Activated CD4-positive, alpha-beta T cell treated with anti-CD3 and anti-CD28 coated beads, Interleukin-2, amount 10 ng/mL, durations not matched to agents 7 days and 5 days (primary cell): Measurements from ENCODE around the gene PNMA5. TPM values are rescaled to one million over a fixed set of nuclear protein-coding genes. Genes with fewer than 3 reads are reported as not detected.
"Not testable (repeated sequence)": the region's sequence is repeated elsewhere in the genome, so short reads cannot be mapped to it uniquely, and the experiment has no call there.

Experiments used
- CTCF ChIA-PET: fragments of 350-600 bp; sonication (Branson Sonifier 250); formaldehyde crosslinking; loops from one replicate; lab custom pipeline; 2021; ENCODE audit warnings: antibody characterized with exemption; lab: Charles Lee
- POLR2A ChIA-PET: fragments of 350-600 bp; sonication (Branson Sonifier 250); formaldehyde crosslinking; loops from one replicate; lab custom pipeline; 2021; ENCODE audit warnings: antibody characterized with exemption; lab: Charles Lee
- DNase-seq: peaks from one replicate; pipeline ENCODE4 v3.0.0-alpha.2; 2020
- H3K27ac Mint-ChIP-seq: one replicate; pipeline ENCODE4 v1.8.0; 2021; ENCODE audit warnings: mild to moderate bottlenecking, moderate library complexity, mixed read lengths
- H3K27me3 Mint-ChIP-seq: one replicate; pipeline ENCODE4 v1.8.0; 2021; ENCODE audit warnings: mixed read lengths
- H3K36me3 Mint-ChIP-seq: one replicate; pipeline ENCODE4 v1.8.0; 2021; ENCODE audit warnings: low read depth, mixed read lengths
- H3K4me1 Mint-ChIP-seq: one replicate; pipeline ENCODE4 v1.8.0; 2021; ENCODE audit warnings: mixed read lengths
- H3K4me3 Mint-ChIP-seq: one replicate; pipeline ENCODE4 v1.8.0; 2021; ENCODE audit warnings: mild to moderate bottlenecking, moderate library complexity, mixed read lengths
- H3K9me3 Mint-ChIP-seq: one replicate; pipeline ENCODE4 v1.8.0; 2021; ENCODE audit warnings: mixed read lengths
- total RNA-seq, 2 experiments: library from RNA; stranded (reverse); gene quantifications; one replicate each; pipeline ENCODE4 v1.2.3, GENCODE V29; 2021

PNMA5 gene
- total RNA-seq, 2 experiments from 2014 or later = 0.06 to 0.10 TPM

DNA sequence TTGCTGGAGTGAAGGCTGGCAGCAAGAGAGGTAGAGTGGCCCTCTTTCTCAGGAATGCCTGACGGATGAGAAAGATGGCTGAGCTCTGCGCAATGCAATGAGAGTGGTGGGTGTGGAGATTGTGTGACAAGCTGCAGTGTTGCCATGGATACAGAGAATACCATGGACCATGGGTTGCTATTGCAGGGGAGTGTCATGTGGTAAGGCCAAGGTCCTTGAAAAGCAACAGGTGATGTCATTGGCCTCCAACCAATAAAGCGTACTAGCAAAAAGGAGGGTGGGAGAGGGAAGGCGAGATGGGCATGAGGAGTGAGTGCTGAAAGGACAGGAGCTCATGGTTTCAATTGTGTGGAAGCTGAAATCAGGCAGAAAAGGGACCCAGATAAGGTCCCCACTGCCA, 1.8 kb downstream of the PNMA5 start:
- no peaks in the 10 kb centered on the region for H3K36me3 Mint-ChIP-seq
- H3K27me3 Mint-ChIP-seq = no peaks in the 10 kb centered on the region
- ChIA-PET CTCF (no interaction called here), POLR2A (no interaction called here)
- no peak for DNase-seq
- H3K4me3 Mint-ChIP-seq = no peak overlapping the region
- peaks cover 32% of the 10 kb centered on the region for H3K4me1 Mint-ChIP-seq
- H3K9me3 Mint-ChIP-seq = no peaks in the 10 kb centered on the region
- no peak overlapping the region for H3K27ac Mint-ChIP-seq

DNA sequence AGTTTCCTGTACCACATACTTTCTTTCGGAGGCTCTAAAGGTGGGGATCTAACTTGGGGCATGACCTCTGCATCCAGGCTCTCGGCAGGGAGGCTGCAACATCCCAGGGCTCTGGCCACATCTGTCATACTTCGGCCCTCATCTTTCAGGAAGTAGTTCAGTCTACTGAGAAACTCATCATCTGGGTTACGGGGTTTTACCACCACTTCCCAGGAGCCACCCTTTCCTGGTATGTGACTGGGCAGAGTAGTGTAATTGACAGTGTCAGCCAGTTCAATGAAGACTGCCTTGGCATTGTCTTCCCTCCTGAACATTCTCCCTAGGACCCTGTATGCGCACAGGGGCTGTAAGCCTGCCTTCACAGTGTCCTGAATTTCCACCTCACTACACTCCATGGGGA, 2.8 kb downstream of the PNMA5 start:
- H3K27me3 Mint-ChIP-seq = no peaks in the 10 kb centered on the region
- peak overlapping the region; percentile 79 for H3K27ac Mint-ChIP-seq
- CTCF ChIA-PET = no interaction called here
- no peaks in the 10 kb centered on the region for H3K9me3 Mint-ChIP-seq
- H3K4me1 Mint-ChIP-seq = peaks cover 29% of the 10 kb centered on the region
- no peak for DNase-seq
- no peaks in the 10 kb centered on the region for H3K36me3 Mint-ChIP-seq
- POLR2A ChIA-PET = no interaction called here
- H3K4me3 Mint-ChIP-seq = no peak overlapping the region

DNA sequence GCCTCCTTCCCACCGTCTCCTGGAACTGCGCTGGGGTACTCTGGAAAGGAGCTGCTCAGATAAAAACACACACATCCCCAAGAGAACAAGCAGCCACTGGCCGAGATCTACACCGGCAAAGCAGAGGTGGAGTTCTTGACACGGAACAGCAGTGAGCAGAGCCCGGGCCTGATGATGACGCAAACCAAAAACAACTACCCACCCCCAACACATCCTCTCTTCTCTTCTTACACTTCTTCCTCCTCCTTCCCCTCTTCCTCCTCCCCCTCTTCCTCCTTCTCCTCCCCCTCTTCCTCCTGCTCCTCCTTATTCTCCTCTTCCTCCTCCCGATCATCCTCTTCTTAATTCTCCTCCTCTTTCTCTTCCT, 4.6 kb downstream of the PNMA5 start:
- Mint-ChIP-seq H3K27me3 (no peaks in the 10 kb centered on the region), H3K4me3 (peak overlapping the region; percentile 37), H3K36me3 (no peaks in the 10 kb centered on the region), H3K27ac (peak overlapping the region; percentile 79), H3K9me3 (no peaks in the 10 kb centered on the region), H3K4me1 (peaks cover 29% of the 10 kb centered on the region)
- ChIA-PET CTCF (no interaction called here), POLR2A (no interaction called here)
- DNase-seq = no peak

DNA sequence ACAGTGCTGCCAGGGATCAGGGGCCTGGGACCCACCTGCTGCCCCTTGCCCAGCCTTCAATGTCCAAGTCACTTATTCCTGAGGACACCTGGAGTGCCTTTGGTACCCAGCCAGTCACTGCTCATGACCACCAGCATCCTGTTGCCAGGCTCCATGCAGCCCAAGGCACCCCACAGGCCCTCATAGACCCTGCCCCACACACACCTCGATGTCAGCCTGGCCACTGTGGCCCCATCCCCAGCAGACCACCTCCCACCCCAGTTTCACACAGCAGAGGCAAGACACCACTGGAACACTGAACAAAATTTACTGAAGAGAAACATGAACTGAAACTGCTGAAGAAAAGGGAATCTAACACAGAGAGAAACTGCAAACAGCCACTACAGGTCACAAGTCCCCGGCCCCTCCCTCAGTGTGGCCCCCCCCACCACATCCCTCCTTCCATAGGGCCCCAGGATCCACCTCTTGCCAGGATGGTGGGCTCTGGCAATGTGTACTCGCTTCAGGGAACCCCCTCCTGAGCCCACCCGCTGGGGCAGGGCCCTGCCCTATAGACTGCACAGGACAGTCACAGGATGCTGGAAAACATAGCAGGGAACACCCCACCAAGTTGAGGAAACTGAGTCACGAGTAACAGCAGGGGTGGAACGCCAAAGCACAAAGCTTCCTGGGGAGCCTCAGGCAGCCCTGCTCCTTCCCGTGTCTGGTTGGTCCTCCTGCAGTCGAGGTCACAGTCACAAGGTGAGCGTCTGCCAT, 5.2 kb downstream of the PNMA5 start:
- Mint-ChIP-seq H3K27me3 (no peaks in the 10 kb centered on the region), H3K4me3 (peak overlapping the region; percentile 37), H3K4me1 (peaks cover 29% of the 10 kb centered on the region), H3K9me3 (no peaks in the 10 kb centered on the region), H3K36me3 (no peaks in the 10 kb centered on the region), H3K27ac (peak overlapping the region; percentile 79)
- ChIA-PET POLR2A (no interaction called here), CTCF (no interaction called here)
- no peak for DNase-seq

DNA sequence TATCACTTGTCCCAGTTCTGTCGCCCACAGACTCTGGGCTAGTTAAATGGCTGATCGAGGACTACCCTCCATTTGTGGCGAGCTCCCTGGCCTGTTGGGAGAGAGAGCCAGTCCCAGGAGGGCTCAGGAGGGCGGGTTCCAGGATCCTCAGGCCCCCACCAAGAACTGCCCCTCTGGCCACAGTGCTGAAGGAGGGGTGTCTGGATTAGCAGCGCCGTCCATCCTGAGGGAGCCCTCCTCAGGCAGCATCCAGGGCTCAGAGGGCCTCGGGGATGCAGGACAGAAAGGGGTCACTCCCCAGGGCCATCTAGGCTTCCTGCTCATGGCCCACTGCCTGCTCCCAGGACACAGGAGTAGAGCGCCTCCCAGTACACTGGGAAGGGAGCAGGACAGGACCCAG, 6.1 kb downstream of the PNMA5 start:
- H3K9me3 Mint-ChIP-seq = no peaks in the 10 kb centered on the region
- no peak for DNase-seq
- H3K27ac Mint-ChIP-seq = no peak overlapping the region
- H3K4me1 Mint-ChIP-seq = peaks cover 29% of the 10 kb centered on the region
- H3K4me3 Mint-ChIP-seq = no peak overlapping the region
- POLR2A ChIA-PET = no interaction called here
- CTCF ChIA-PET = no interaction called here
- no peaks in the 10 kb centered on the region for H3K27me3 Mint-ChIP-seq
- H3K36me3 Mint-ChIP-seq = no peaks in the 10 kb centered on the region

DNA sequence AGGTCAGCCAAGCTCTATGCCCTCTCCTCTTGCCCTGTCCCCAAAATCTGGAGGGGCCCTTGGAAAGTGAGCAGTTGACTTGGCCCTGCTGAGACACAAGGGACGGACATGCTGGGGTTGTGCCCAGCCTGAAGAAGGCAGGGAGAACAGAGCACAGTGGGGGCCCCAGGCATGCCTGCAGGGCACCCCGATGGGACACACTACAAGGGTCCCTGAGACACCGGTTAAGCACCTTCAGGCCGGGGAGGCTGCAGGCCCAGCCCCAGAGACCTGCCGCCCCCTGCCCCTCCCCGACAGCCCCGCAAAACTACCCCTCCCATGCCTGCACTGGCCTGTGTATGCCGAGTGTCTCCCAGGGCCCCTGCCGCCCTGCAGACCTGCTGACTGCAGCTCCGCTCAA, 6.8 kb downstream of the PNMA5 start:
- H3K4me3 Mint-ChIP-seq, H3K9me3 Mint-ChIP-seq, H3K27ac Mint-ChIP-seq, H3K36me3 Mint-ChIP-seq, DNase-seq, H3K27me3 Mint-ChIP-seq, CTCF ChIA-PET, POLR2A ChIA-PET: not testable (repeated sequence)
- H3K4me1 Mint-ChIP-seq = peaks cover 28% of the 10 kb centered on the region

DNA sequence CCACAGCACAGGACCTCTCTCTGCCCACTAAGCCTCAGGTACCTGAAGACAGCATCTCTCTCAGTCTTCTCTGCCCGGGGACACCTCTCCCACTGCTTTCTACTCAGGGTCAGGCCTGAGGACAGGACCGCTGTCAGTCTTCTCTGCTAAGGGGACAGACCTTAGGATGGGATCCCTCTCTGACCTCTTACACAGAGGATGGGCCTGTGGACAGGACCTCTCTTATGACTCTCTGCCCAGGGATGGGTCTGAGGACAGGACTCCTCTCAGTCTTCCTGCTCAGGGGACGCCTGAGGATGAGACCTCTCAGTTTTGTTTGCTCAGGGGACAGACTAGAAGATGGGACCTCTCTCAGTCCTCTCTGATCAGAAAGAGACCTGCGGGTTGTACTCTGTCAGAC, 8.5 kb downstream of the PNMA5 start:
- peaks cover 11% of the 10 kb centered on the region for H3K4me1 Mint-ChIP-seq
- H3K9me3 Mint-ChIP-seq, H3K4me3 Mint-ChIP-seq, H3K36me3 Mint-ChIP-seq, POLR2A ChIA-PET, CTCF ChIA-PET, H3K27ac Mint-ChIP-seq, DNase-seq, H3K27me3 Mint-ChIP-seq: not testable (repeated sequence)

DNA sequence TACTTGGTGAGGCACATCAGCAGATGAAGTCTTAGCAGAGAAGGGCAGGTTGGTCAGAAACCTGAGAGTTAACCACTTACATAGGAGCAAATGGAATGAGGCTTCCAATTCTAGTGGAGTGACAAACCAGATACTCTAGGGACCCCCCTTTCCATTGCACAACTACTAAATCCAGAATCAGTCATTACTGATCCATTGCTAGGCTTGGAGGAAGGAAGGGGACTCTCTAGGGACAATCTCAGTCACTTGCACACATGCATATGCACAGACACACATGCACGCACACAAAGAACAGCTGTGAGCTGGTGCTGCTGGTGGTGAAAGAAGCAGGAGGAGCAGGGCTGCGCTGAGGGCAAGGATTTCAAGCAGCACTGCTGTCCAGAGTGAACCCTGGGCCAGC, 25.7 kb downstream of the PNMA5 start:
- DNase-seq = no peak
- Mint-ChIP-seq H3K27me3 (no peaks in the 10 kb centered on the region), H3K27ac (no peak overlapping the region), H3K9me3 (no peaks in the 10 kb centered on the region), H3K4me3 (no peak overlapping the region), H3K36me3 (no peaks in the 10 kb centered on the region), H3K4me1 (no peaks in the 10 kb centered on the region)
- CTCF ChIA-PET = interaction anchor here (0.9 kb wide), 1 partner anchor 9 kb away, joined by 3 read pairs; no protein-coding TSS in a partner anchor
- POLR2A ChIA-PET = no interaction called here

DNA sequence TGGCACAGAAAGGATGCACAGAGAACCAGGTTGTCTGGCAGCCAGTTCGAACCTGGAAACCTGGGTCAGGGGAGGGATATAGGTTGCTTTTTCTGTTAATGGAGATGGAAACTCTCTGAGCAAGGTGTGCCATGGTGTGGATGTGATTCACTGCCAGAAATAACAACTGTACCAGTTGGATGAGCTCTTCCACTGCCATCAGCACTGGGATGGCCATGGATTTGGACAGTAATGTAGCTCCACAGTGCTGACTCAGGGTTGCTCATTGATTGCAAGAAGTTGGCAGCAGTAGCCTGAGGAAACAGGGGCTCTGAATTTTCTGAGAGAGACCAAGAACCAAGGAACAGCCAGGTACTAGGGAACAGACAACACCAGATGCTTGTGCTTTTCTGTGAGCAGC, 33.8 kb downstream of the PNMA5 start:
- CTCF ChIA-PET = interaction anchor here (1.2 to 3.6 kb wide), 3 partner anchors 10 to 579 kb away, joined by 3 to 27 read pairs (median 18); no protein-coding TSS in a partner anchor
- H3K4me1 Mint-ChIP-seq = peaks cover 12% of the 10 kb centered on the region
- DNase-seq = no peak
- H3K27me3 Mint-ChIP-seq = no peaks in the 10 kb centered on the region
- H3K9me3 Mint-ChIP-seq = no peaks in the 10 kb centered on the region
- H3K27ac Mint-ChIP-seq = no peak overlapping the region
- no peaks in the 10 kb centered on the region for H3K36me3 Mint-ChIP-seq
- no peak overlapping the region for H3K4me3 Mint-ChIP-seq
- POLR2A ChIA-PET = no interaction called here

DNA sequence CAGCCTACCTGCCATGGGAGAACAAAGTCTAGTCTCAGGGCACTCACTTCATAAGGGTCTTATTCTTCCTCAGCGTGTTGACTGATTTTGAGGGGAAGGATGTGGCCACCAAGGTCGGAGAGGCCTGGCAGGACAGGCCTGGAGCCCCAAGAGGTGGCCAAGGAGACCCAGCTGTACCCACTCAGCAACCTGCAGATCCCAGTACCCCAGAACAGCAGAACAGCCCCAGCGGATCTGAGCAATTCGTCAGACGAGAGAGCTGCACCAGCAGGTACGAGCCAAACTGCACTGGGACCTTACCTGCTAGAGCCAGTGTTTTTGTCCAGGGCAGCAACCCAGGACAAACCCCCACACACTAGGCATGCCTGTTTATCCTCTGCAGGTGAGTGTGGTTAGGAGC, 34.3 kb downstream of the PNMA5 start:
- CTCF ChIA-PET = interaction anchor here (0.7 to 3.6 kb wide), 4 partner anchors 8 to 580 kb away, joined by 3 to 27 read pairs (median 10); no protein-coding TSS in a partner anchor
- peak overlapping the region; percentile 5 for H3K27ac Mint-ChIP-seq
- POLR2A ChIA-PET = no interaction called here
- peaks cover 12% of the 10 kb centered on the region for H3K4me1 Mint-ChIP-seq
- H3K27me3 Mint-ChIP-seq = no peaks in the 10 kb centered on the region
- DNase-seq = no peak
- H3K36me3 Mint-ChIP-seq = no peaks in the 10 kb centered on the region
- no peaks in the 10 kb centered on the region for H3K9me3 Mint-ChIP-seq
- H3K4me3 Mint-ChIP-seq = no peak overlapping the region

DNA sequence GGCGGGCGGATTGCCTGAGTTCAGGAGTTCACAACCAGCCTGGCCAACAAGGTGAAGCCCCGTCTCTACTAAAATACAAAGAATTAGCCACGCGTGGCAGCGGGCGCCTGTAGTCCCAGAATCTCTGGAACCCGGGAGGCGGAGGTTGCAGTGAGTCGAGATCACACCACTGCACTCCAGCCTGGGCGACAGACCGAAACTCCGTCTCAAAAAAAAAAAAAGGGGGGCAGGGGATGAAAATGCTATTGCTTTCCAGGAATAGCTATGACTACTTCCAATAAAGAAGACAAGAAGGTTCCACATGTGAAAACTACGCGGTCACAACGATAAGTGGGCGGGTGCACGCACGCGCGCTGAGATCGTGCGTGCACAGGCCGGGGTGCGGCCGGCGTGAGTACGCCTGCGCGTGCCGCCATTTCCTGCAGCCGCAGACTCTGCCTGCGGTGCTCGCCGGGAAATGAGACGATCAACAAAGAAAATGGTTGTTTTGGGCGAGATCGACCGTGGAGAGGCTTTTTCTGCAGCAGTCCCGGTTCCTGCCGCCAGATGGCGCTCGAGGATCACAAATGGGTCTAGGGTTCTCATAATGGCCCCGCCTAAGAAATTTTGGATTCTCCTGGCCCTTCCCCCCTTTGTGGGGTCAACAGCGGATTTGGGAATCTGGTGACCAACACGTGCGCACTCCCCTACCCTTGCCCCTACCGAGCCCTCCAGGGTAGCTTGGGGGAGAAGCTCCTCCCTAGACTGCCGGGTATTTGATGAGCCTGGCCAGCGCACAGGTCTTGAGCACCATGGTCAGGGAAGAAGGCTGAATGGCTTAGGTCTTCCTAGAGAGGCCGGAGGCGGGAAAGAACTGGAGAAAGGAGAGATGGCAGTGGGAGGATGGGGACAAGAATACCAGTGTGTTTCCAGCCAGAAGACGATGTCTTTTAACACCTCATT, 35.1 kb downstream of the PNMA5 start:
- no peaks in the 10 kb centered on the region for H3K9me3 Mint-ChIP-seq
- H3K36me3 Mint-ChIP-seq = no peaks in the 10 kb centered on the region
- peaks cover 12% of the 10 kb centered on the region for H3K4me1 Mint-ChIP-seq
- H3K4me3 Mint-ChIP-seq = peak overlapping the region; percentile 58
- H3K27ac Mint-ChIP-seq = peak overlapping the region; percentile 80
- no peaks in the 10 kb centered on the region for H3K27me3 Mint-ChIP-seq
- ChIA-PET POLR2A (no interaction called here), CTCF (interaction anchor here (0.6 to 3.6 kb wide), 11 partner anchors 9 to 1007 kb away, joined by 3 to 27 read pairs (median 4); no protein-coding TSS in a partner anchor)
- peak; percentile 89 for DNase-seq

DNA sequence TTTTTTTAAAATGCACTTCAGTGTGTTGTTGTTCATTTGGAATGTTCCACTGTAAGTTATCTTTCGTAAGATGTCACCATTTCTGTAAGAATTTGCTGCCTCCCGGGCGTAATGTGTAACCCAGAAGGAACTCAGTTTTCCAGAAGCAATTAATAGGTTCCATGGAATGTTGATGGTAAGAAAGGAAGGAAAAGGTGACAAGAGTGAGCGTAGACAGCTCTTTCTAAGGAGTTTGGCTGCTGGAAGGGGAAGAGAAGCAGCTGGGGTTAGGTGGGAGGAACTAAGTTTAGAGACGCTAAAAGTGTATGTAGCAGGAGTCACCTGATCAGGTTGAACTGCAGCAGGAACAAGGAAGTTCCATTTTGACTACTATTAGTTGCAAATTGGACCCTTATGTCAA, 35.9 kb downstream of the PNMA5 start:
- no peak for DNase-seq
- Mint-ChIP-seq H3K27ac (peak overlapping the region; percentile 80), H3K4me3 (peak overlapping the region; percentile 58), H3K9me3 (no peaks in the 10 kb centered on the region), H3K36me3 (no peaks in the 10 kb centered on the region), H3K27me3 (no peaks in the 10 kb centered on the region), H3K4me1 (peaks cover 12% of the 10 kb centered on the region)
- ChIA-PET CTCF (interaction anchor here (0.6 to 3.6 kb wide), 7 partner anchors 12 to 710 kb away, joined by 3 to 27 read pairs (median 4); no protein-coding TSS in a partner anchor), POLR2A (no interaction called here)

DNA sequence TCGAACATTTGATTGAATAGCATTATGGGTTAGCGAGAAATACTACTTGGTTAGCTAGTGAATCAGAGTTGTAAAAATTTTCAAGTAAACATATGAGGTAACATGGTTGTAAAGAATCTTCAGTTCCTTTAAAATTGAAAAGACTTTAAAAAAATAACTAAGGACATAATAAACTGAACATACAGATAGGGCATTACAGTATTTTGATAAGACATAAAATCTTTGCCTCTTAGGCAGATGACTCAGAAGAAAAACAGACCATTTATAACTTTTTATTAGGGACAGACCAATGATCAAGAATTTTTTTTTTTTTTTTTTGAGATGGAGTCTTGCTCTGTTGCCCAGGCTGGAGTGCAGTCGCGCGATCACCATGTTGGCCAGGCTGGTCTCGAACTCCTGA, 43.1 kb downstream of the PNMA5 start:
- H3K4me1 Mint-ChIP-seq = no peaks in the 10 kb centered on the region
- ChIA-PET CTCF (interaction anchor here (1.3 kb wide), 1 partner anchor 9 kb away, joined by 4 read pairs; no protein-coding TSS in a partner anchor), POLR2A (no interaction called here)
- DNase-seq = no peak
- no peak overlapping the region for H3K4me3 Mint-ChIP-seq
- H3K27ac Mint-ChIP-seq = no peak overlapping the region
- H3K27me3 Mint-ChIP-seq = no peaks in the 10 kb centered on the region
- no peaks in the 10 kb centered on the region for H3K9me3 Mint-ChIP-seq
- H3K36me3 Mint-ChIP-seq = no peaks in the 10 kb centered on the region
